Kidney epithelial cell (primary cell): ENCODE results near the gene UPF2. TPM values are rescaled to one million over a fixed set of nuclear protein-coding genes. Genes with fewer than 3 reads are reported as not detected.

Experiments
- DNase-seq: peaks from one replicate; pipeline ENCODE4 v3.0.0-alpha.2; 2010; ENCODE audit warnings: low read depth
- H3K27me3 ChIP-seq: 2 replicates; pipeline ENCODE4 v1.6.0; 2011; ENCODE audit warnings: low read length; ENCODE audit not compliant: control insufficient read depth, insufficient read depth
- H3K36me3 ChIP-seq: 2 replicates; pipeline ENCODE4 v1.5.1; 2011; ENCODE audit warnings: low read length; ENCODE audit not compliant: control insufficient read depth, insufficient read depth
- H3K4me3 ChIP-seq: 2 replicates; pipeline ENCODE4 v1.5.1; 2011; ENCODE audit warnings: low read depth, mild to moderate bottlenecking, control low read depth, low read length
- total RNA-seq: library from RNA; depleted of rRNA; stranded (reverse); fragments of >200 nt; gene quantifications from 2 replicates; pipeline ENCODE4 v1.2.3, GENCODE V29; 2015
- TF ChIP-seq, protein P1 (sequence below): IDR thresholded peaks from 2 replicates; pipeline ENCODE4 v1.5.1; 2011; ENCODE audit warnings: mild to moderate bottlenecking, moderate library complexity, low read length, control low read depth, inconsistent platforms; ENCODE audit not compliant: insufficient read depth, poor library complexity, severe bottlenecking

UPF2 gene
- total RNA-seq, 1 donor from 2014 or later, result 13.9 TPM

- DNase-seq, result no peak
- no peak overlapping the region for H3K4me3 ChIP-seq
- no peaks in the 10 kb centered on the region for H3K27me3 ChIP-seq
- TF ChIP-seq, protein P1, sequence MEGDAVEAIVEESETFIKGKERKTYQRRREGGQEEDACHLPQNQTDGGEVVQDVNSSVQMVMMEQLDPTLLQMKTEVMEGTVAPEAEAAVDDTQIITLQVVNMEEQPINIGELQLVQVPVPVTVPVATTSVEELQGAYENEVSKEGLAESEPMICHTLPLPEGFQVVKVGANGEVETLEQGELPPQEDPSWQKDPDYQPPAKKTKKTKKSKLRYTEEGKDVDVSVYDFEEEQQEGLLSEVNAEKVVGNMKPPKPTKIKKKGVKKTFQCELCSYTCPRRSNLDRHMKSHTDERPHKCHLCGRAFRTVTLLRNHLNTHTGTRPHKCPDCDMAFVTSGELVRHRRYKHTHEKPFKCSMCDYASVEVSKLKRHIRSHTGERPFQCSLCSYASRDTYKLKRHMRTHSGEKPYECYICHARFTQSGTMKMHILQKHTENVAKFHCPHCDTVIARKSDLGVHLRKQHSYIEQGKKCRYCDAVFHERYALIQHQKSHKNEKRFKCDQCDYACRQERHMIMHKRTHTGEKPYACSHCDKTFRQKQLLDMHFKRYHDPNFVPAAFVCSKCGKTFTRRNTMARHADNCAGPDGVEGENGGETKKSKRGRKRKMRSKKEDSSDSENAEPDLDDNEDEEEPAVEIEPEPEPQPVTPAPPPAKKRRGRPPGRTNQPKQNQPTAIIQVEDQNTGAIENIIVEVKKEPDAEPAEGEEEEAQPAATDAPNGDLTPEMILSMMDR, result no peak
- no peaks in the 10 kb centered on the region for H3K36me3 ChIP-seq
Measured at GRCh38 chr10:12006671-12007070, 35.9 kb downstream of the UPF2 start.

DNA sequence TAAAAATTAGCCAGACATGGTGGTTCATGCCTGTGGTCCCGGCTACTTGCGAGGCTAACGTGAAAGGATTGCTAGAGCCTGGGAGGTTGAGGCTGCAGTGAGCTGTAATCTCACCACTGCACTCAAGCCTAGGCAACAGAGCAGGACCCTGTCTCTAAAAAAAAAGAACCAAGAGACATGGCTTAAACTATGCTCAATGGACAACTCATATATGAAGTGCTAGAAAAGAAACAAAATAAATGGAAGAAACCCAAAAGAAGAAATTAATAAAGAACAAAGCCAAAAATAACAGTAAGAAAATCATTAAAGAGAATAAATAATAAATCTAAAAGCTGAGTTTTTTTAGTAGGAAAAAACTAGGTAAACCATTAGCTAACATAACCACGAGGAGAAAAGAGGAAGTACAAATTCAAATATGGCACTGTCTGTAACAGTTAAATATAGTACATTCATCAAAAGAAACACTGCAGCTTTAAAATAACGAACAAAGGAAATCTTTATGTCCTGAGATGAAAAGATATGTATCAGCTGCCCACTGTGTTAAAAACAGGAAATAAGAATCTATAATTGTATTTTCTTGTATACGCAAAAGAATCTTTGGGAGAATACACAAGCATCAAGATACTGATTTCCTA lies 48.7 kb downstream of the UPF2 start:
- H3K4me3 ChIP-seq, result no peak overlapping the region
- TF ChIP-seq, protein P1, result no peak
- no peaks in the 10 kb centered on the region for H3K27me3 ChIP-seq
- no peak for DNase-seq
- H3K36me3 ChIP-seq, result no peaks in the 10 kb centered on the region

DNA sequence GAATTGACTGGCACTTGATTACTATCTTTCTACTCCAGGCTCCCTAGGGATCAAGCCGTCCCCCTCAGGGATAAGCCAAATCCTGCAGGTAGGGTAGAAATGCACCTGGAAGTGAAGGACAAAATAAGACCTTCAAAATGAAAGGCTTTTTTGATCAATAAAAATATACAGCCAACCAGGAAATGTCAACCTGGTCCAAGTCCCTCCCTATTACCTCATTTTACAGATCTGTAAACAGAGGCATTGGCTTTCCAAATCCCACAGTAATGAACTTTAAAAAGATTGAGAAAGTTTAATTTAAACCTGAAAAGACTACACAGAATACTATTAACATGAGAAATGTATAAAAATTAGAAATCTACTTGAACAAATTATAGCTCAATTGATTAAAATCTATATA lies 53.7 kb downstream of the UPF2 start:
- no peak overlapping the region for H3K4me3 ChIP-seq
- H3K36me3 ChIP-seq, result peaks cover 1% of the 10 kb centered on the region
- no peak for DNase-seq
- TF ChIP-seq, protein P1, result no peak
- no peaks in the 10 kb centered on the region for H3K27me3 ChIP-seq

GRCh38 chr10:11986593-11987216 lies 55.9 kb downstream of the UPF2 start:
- DNase-seq, result peak; percentile 39
- Histone ChIP-seq H3K27me3 (no peaks in the 10 kb centered on the region), H3K4me3 (no peak overlapping the region), H3K36me3 (peaks cover 1% of the 10 kb centered on the region)
- TF ChIP-seq, protein P1, result peak; percentile 82

GRCh38 chr10:11982253-11982652 lies 60.4 kb downstream of the UPF2 start:
- no peaks in the 10 kb centered on the region for H3K27me3 ChIP-seq
- no peak for DNase-seq

More at GRCh38 chr10:11982253-11982652, 60.4 kb downstream of the UPF2 start:
- Histone ChIP-seq H3K4me3 (no peak overlapping the region), H3K36me3 (no peaks in the 10 kb centered on the region)
- TF ChIP-seq, protein P1, result no peak
